HG03280 (cell line): ENCODE measurements around the gene HMHB1.

Experiments used
- ATAC-seq: cut with Tn5 transposase; IDR thresholded peaks from one replicate; pipeline ENCODE4 v1.9.1; 2021; ENCODE audit warnings: mild to moderate bottlenecking, moderate library complexity; ENCODE audit not compliant: unreplicated experiment

HMHB1 gene

DNA sequence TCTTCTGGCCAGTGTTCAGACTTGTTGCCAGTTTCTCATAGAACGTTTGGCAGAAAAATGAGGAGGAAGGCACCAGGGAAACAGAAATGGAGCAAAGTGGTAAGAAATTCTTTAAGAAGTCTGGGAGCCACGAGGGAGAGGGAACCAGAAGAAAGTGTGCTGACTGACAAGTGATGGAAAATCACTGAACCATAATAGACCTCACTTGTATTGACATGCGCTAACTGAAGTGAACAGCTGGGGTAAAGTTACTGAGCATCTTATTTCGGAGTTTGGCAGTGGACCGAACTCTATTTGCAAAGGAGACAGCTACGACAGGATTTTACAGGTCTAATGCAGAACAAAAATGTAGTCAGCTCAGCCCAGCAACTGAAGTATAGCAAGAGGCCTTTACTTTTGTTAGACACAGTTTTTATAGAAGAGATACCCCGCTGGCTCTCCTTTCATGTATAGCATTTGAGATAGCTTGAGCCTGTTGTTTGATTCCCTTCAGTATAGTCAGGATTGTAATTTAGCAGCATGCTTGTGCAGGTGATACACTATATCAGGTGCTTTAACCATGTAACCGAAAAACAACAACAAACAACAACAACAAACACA lies 53.6 kb downstream of the HMHB1 start:
- no peak for ATAC-seq
